IMR-90 (cell line): ENCODE results near the gene E4F1. TPM values are rescaled to one million over a fixed set of nuclear protein-coding genes. Genes with fewer than 3 reads are reported as not detected.
A peak's percentile ranks its signal among the peaks of the same experiment; 100 is the strongest.

Source experiments
- ATAC-seq: fragments of 200-7000 bp; cut with Tn5 transposase; 2 replicates; pipeline ENCODE4 v1.9.1; 2020; ENCODE audit warnings: low read depth, mild to moderate bottlenecking, moderate library complexity
- BruUV-seq: library from RNA; stranded (reverse); fragments of 400-500 nt; replicated peaks from 2 replicates; lab custom pipeline; 2021; lab: Mats Ljungman, UMichigan
- CTCF ChIA-PET: fragments of 300-600 bp; formaldehyde crosslinking; extraction: SDS; loops from one replicate; lab custom pipeline; 2021; ENCODE audit warnings: antibody characterized with exemption; lab: Yijun Ruan, JAX
- POLR2A ChIA-PET: fragments of 300-600 bp; sonication (Branson Sonifier 250); formaldehyde crosslinking; loops from one replicate; lab custom pipeline; 2022; ENCODE audit warnings: antibody characterized with exemption; ENCODE audit not compliant: unreplicated experiment; lab: Charles Lee
- DNase-seq: peaks from one replicate; pipeline ENCODE4 v3.0.0; 2013
- H2AFZ ChIP-seq: replicated peaks from 2 replicates; pipeline ENCODE3; 2013; ENCODE audit warnings: low read length, mild to moderate bottlenecking; ENCODE audit not compliant: poor library complexity
- H2AK5ac ChIP-seq: 2 replicates; pipeline ENCODE4 v1.6.1; 2013; ENCODE audit warnings: low read depth, low read length, inconsistent platforms
- H2AK9ac ChIP-seq: replicated peaks from 2 replicates; pipeline ENCODE3; 2013; ENCODE audit warnings: mild to moderate bottlenecking, low read depth, low read length, moderate library complexity; ENCODE audit not compliant: poor library complexity
- H2BK120ac ChIP-seq: 2 replicates; pipeline ENCODE4 v1.6.1; 2013; ENCODE audit warnings: low read depth, low read length, inconsistent platforms
- H2BK15ac ChIP-seq: 3 replicates; pipeline ENCODE4 v1.6.1; 2013; ENCODE audit warnings: low read depth, low read length, inconsistent platforms
- H2BK20ac ChIP-seq: 2 replicates; pipeline ENCODE4 v1.6.1; 2013; ENCODE audit warnings: low read depth, mild to moderate bottlenecking, inconsistent platforms, low read length, moderate library complexity
- H2BK5ac ChIP-seq: 2 replicates; pipeline ENCODE4 v1.6.1; 2013; ENCODE audit warnings: mild to moderate bottlenecking, low read depth, low read length, inconsistent platforms; ENCODE audit not compliant: poor library complexity, severe bottlenecking
- H3K14ac ChIP-seq: replicated peaks from 2 replicates; pipeline ENCODE4 v1.6.1; 2013; ENCODE audit warnings: low read depth, low read length, inconsistent platforms
- H3K18ac ChIP-seq: 2 replicates; pipeline ENCODE4 v1.6.1; 2013; ENCODE audit warnings: low read depth, low read length, control low read depth
- H3K23ac ChIP-seq: 2 replicates; pipeline ENCODE4 v1.6.1; 2013; ENCODE audit warnings: low read depth, low read length, inconsistent platforms
- H3K27ac ChIP-seq: 2 replicates; pipeline ENCODE4 v1.5.1; 2013; ENCODE audit warnings: mild to moderate bottlenecking, control low read depth, low read length; ENCODE audit not compliant: insufficient read depth
- H3K27me3 ChIP-seq: 2 replicates; pipeline ENCODE4 v1.6.1; 2013; ENCODE audit warnings: low read length; ENCODE audit not compliant: control insufficient read depth, insufficient read depth
- H3K36me3 ChIP-seq: 2 replicates; pipeline ENCODE4 v1.6.1; 2013; ENCODE audit warnings: low read length, mixed read lengths; ENCODE audit not compliant: control insufficient read depth, insufficient read depth
- H3K4ac ChIP-seq: 2 replicates; pipeline ENCODE4 v1.6.1; 2013; ENCODE audit warnings: low read depth, low read length, inconsistent platforms
- H3K4me1 ChIP-seq: 2 replicates; pipeline ENCODE4 v1.6.1; 2013; ENCODE audit warnings: low read length, mixed read lengths; ENCODE audit not compliant: control insufficient read depth, insufficient read depth
- H3K4me2 ChIP-seq: 2 replicates; pipeline ENCODE4 v1.6.1; 2013; ENCODE audit warnings: low read depth, mild to moderate bottlenecking, control low read depth, low read length, moderate library complexity
- H3K4me3 ChIP-seq: 2 replicates; pipeline ENCODE4 v1.5.1; 2013; ENCODE audit warnings: low read depth, mild to moderate bottlenecking, control low read depth, low read length, moderate library complexity; ENCODE audit not compliant: insufficient read depth
- H3K56ac ChIP-seq: 2 replicates; pipeline ENCODE4 v1.6.1; 2013; ENCODE audit warnings: low read length, inconsistent platforms; ENCODE audit not compliant: insufficient read depth; ENCODE audit errors: extremely low read depth
- H3K79me1 ChIP-seq, 2 experiments: 2 replicates each; pipeline ENCODE4 v1.6.1; 2013; ENCODE audit warnings: low read length in 2 of 2, inconsistent platforms in 1 of 2, low read depth in 1 of 2
- H3K9ac ChIP-seq: 2 replicates; pipeline ENCODE4 v1.6.1; 2013; ENCODE audit warnings: low read depth, low read length, control low read depth
- H3K9me1 ChIP-seq: 2 replicates; pipeline ENCODE4 v1.6.1; 2013; ENCODE audit warnings: low read length, inconsistent platforms; ENCODE audit not compliant: insufficient read depth
- H3K9me3 ChIP-seq: 2 replicates; pipeline ENCODE4 v1.6.1; 2013; ENCODE audit warnings: low read length; ENCODE audit not compliant: control insufficient read depth, insufficient read depth
- H4K20me1 ChIP-seq: 2 replicates; pipeline ENCODE4 v1.6.1; 2013; ENCODE audit warnings: low read length, inconsistent platforms; ENCODE audit not compliant: insufficient read depth
- H4K5ac ChIP-seq: 2 replicates; pipeline ENCODE4 v1.6.1; 2013; ENCODE audit warnings: mild to moderate bottlenecking, low read depth, low read length, control low read depth
- H4K8ac ChIP-seq, 2 experiments: 2 replicates each; pipeline ENCODE4 v1.6.1; 2013; ENCODE audit warnings: low read depth in 2 of 2, low read length in 2 of 2, control low read depth in 1 of 2, inconsistent platforms in 1 of 2
- H4K91ac ChIP-seq: 2 replicates; pipeline ENCODE4 v1.6.1; 2013; ENCODE audit warnings: low read depth, low read length, inconsistent platforms; ENCODE audit not compliant: insufficient read depth
- FOS ChIP-seq: fragments of 150-350 bp; IDR thresholded peaks from 2 replicates; pipeline ENCODE4 v1.6.1; 2016; ENCODE audit warnings: low read depth, low read length
- MAZ ChIP-seq: IDR thresholded peaks from 2 replicates; pipeline ENCODE4 v1.6.1; 2012; ENCODE audit warnings: low read depth, mild to moderate bottlenecking, low read length, improper control_type of control experiment, moderate library complexity, borderline replicate concordance
- RCOR1 ChIP-seq: IDR thresholded peaks from 2 replicates; pipeline ENCODE4 v1.6.1; 2012; ENCODE audit warnings: mild to moderate bottlenecking, low read length, improper control_type of control experiment; ENCODE audit not compliant: insufficient replicate concordance
- SMC3 ChIP-seq: fragments of 150-350 bp; IDR thresholded peaks from 2 replicates; pipeline ENCODE4 v1.6.1; 2016; ENCODE audit warnings: low read depth, mild to moderate bottlenecking, antibody characterized with exemption, low read length, moderate library complexity
- WGBS, 2 experiments: methylation state at CpG; one replicate each; pipeline versions ENCODE4 v1.1.5 to v1.1.7; 2013; ENCODE audit warnings: missing lambda C conversion rate in 2 of 2; ENCODE audit not compliant: insufficient read length in 1 of 2; ENCODE audit errors: extremely low coverage in 2 of 2; 5-methylcytosine and 5-hydroxymethylcytosine counted together
- dilution Hi-C: fragments of 300-500 bp; cut with HindIII; formaldehyde crosslinking; loops from one replicate; pipeline ENCODE4 v1.14.3; 2018; ENCODE audit warnings: low sequenced_read_pairs; ENCODE audit not compliant: unreplicated experiment
- in situ Hi-C: fragments of 300-500 bp; cut with MboI; formaldehyde crosslinking; loops from 3 replicates; pipeline ENCODE4 v1.14.3; 2019; ENCODE audit warnings: low sequenced_read_pairs, inconsistent platforms, mixed read lengths
- intact Hi-C: fragments of 100-400 bp; cut with micrococcal nuclease; formaldehyde crosslinking; loops from 2 replicates; pipeline ENCODE4 v1.10.0; 2022
- polyA plus RNA-seq, 3 experiments: library from polyadenylated mRNA; depleted of rRNA; stranded (reverse); fragments of >200 nt; gene quantifications; 2 replicates each; pipeline ENCODE4 v1.2.3, GENCODE V29; 2012; ENCODE audit warnings: low replicate concordance in 1 of 3
- total RNA-seq: library from RNA; depleted of rRNA; stranded (reverse); fragments of >200 nt; gene quantifications from 2 replicates; pipeline ENCODE4 v1.2.3, GENCODE V29; 2012
- TF ChIP-seq, protein P1 (sequence below): conservative IDR thresholded peaks from 2 replicates; pipeline ENCODE4 v1.5.1; 2012; ENCODE audit warnings: mild to moderate bottlenecking, low read depth, low read length, improper control_type of control experiment

Gene E4F1
- total and polyA plus RNA-seq, 2 of the 4 experiments (the other 2 are of a cell fraction), result 13.1 to 33.0 TPM

DNA sequence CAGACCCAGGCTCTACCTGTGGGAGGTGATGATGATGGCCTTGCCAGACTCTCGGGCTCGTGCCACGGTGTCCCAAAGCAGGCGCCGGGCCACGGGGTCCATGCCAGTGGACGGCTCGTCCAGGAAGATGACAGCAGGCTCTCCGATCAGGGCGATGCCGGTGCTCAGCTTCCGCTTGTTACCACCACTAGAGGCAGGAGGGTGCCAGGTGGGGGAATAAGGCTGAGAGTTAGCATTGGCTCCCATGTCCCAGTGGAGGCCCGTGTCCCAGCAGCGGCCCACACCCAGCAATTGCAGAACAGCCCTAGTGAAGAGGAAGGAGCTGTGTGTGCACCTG is 54.8 kb downstream of the E4F1 start:
- ATAC-seq (no peak), DNase-seq (no peak)
- Histone ChIP-seq H4K5ac (no peak overlapping the region), H4K20me1 (0 out of 2 replicates have a peak, but pooled peaks cover under 1% of the 10 kb centered on the region), H3K9ac (no peak overlapping the region), H4K91ac (no peak overlapping the region), H3K14ac (no peak overlapping the region), H3K27me3 (peaks cover 35% of the 10 kb centered on the region), H2AK9ac (no peak overlapping the region), H3K27ac (no peak overlapping the region), H2BK5ac (no peak overlapping the region), H3K4ac (no peak overlapping the region), H3K56ac (no peak overlapping the region), H3K36me3 (peaks cover 1% of the 10 kb centered on the region; the same call in 1 of the 2 replicates), H4K8ac (no peak overlapping the region), H3K23ac (no peak overlapping the region), H3K79me1 (no peaks in the 10 kb centered on the region), H3K9me1 (no peaks in the 10 kb centered on the region; the same call in 1 of the 2 replicates), H2AK5ac (no peak overlapping the region), H2BK15ac (no peak overlapping the region), H3K4me2 (no peak overlapping the region), H2AFZ (peak overlapping the region; percentile 14), H3K18ac (no peak overlapping the region), H3K9me3 (no peaks in the 10 kb centered on the region), H3K4me1 (no peaks in the 10 kb centered on the region), H3K4me3 (no peak overlapping the region), H2BK20ac (no peak overlapping the region), H2BK120ac (no peak overlapping the region)
- ChIA-PET CTCF (no interaction called here), POLR2A (no interaction called here)
- TF ChIP-seq, protein P1, sequence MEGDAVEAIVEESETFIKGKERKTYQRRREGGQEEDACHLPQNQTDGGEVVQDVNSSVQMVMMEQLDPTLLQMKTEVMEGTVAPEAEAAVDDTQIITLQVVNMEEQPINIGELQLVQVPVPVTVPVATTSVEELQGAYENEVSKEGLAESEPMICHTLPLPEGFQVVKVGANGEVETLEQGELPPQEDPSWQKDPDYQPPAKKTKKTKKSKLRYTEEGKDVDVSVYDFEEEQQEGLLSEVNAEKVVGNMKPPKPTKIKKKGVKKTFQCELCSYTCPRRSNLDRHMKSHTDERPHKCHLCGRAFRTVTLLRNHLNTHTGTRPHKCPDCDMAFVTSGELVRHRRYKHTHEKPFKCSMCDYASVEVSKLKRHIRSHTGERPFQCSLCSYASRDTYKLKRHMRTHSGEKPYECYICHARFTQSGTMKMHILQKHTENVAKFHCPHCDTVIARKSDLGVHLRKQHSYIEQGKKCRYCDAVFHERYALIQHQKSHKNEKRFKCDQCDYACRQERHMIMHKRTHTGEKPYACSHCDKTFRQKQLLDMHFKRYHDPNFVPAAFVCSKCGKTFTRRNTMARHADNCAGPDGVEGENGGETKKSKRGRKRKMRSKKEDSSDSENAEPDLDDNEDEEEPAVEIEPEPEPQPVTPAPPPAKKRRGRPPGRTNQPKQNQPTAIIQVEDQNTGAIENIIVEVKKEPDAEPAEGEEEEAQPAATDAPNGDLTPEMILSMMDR, result no peak
- TF ChIP-seq SMC3 (no peak), FOS (no peak), MAZ (no peak), RCOR1 (no peak)
- in situ Hi-C loops (loop anchor here (10.0 kb wide), 1 partner anchor 147 kb away; the partner anchor contains the start of gene CCNF), dilution Hi-C loops (no loop called here), intact Hi-C loops (no loop called here)
- no TSS peak for BruUV-seq
- WGBS, 2 experiments, result 83% methylated on average over 4 of the region's 14 CpGs; no CpG with 5 or more reads in 1 of the 2 experiments
